ENCODE measurements around the gene IFNL1.
"Not testable (repeated sequence)": the region's sequence is repeated elsewhere in the genome, so short reads cannot be mapped to it uniquely, and the experiment has no call there.

IFNL1 gene

GRCh38 chr19:39270036-39270871 is 26.0 kb upstream of the IFNL1 start:
- no peak for DNase-seq (ENCODE audit: low read depth in 2 of 2)

GRCh38 chr19:39273859-39274258 is 22.3 kb upstream of the IFNL1 start:
- DNase-seq (ENCODE audit: low read depth in 2 of 2) = not testable (repeated sequence)

- DNase-seq (ENCODE audit: low read depth in 2 of 2) = no peak
These were observed 20.6 kb upstream of the IFNL1 start for GRCh38 chr19:39275578-39275977.

- DNase-seq (ENCODE audit: low read depth in 2 of 2) = no peak
These were observed 19.5 kb upstream of the IFNL1 start for GRCh38 chr19:39276740-39277139.

- DNase-seq (ENCODE audit: low read depth in 2 of 2) = no peak
These were observed 18.6 kb upstream of the IFNL1 start for GRCh38 chr19:39277598-39277997.

GRCh38 chr19:39282021-39282420 is 14.2 kb upstream of the IFNL1 start:
- no peak for DNase-seq (ENCODE audit: low read depth in 2 of 2)

- no peak for DNase-seq (ENCODE audit: low read depth in 2 of 2)
These were observed 12.2 kb upstream of the IFNL1 start for GRCh38 chr19:39284032-39284431.

- DNase-seq (ENCODE audit: low read depth in 2 of 2) = no peak
These were observed 2.8 kb upstream of the IFNL1 start for GRCh38 chr19:39293394-39293793.

GRCh38 chr19:39296906-39297305 is 699 bp downstream of the IFNL1 start:
- DNase-seq (ENCODE audit: low read depth in 2 of 2) = no peak

- no peak for DNase-seq (ENCODE audit: low read depth in 2 of 2)
These were observed 1.9 kb downstream of the IFNL1 start for GRCh38 chr19:39297931-39298634.

GRCh38 chr19:39299404-39299803 is 3.2 kb downstream of the IFNL1 start:
- no peak for DNase-seq (ENCODE audit: low read depth in 2 of 2)

GRCh38 chr19:39299832-39300231 is 3.6 kb downstream of the IFNL1 start:
- no peak for DNase-seq (ENCODE audit: low read depth in 2 of 2)

GRCh38 chr19:39301021-39301420 is 4.8 kb downstream of the IFNL1 start:
- DNase-seq (ENCODE audit: low read depth in 2 of 2) = no peak

- DNase-seq (ENCODE audit: low read depth in 2 of 2) = no peak
These were observed 5.4 kb downstream of the IFNL1 start for GRCh38 chr19:39301562-39301961.

GRCh38 chr19:39303373-39304184 is 7.4 kb downstream of the IFNL1 start:
- DNase-seq (ENCODE audit: low read depth in 2 of 2) = no peak

- no peak for DNase-seq (ENCODE audit: low read depth in 2 of 2)
These were observed 7.9 kb downstream of the IFNL1 start for GRCh38 chr19:39304185-39304513.

- no peak for DNase-seq (ENCODE audit: low read depth in 2 of 2)
These were observed 8.7 kb downstream of the IFNL1 start for GRCh38 chr19:39304701-39305571.

GRCh38 chr19:39306075-39306474 is 9.9 kb downstream of the IFNL1 start:
- DNase-seq (ENCODE audit: low read depth in 2 of 2) = no peak

- no peak for DNase-seq (ENCODE audit: low read depth in 2 of 2)
These were observed 11.0 kb downstream of the IFNL1 start for GRCh38 chr19:39307046-39307821.

GRCh38 chr19:39307822-39308530 is 11.8 kb downstream of the IFNL1 start:
- DNase-seq (ENCODE audit: low read depth in 2 of 2) = no peak
